ENCODE data around the gene OLFML2A.
"Not testable (repeated sequence)": the region's sequence is repeated elsewhere in the genome, so short reads cannot be mapped to it uniquely, and the experiment has no call there.

Gene OLFML2A

GRCh38 chr9:124771867-124772679 lies 4.9 kb upstream of the OLFML2A start:
- H3K27ac ChIP-seq = peak overlapping the region; percentile 79
- POLR2A ChIA-PET (ENCODE audit: low non-redundant PET) = interaction anchor here (0.6 to 2.1 kb wide), 2 partner anchors 81 to 564 kb away, joined by 3 to 13 read pairs; partner anchors contain the start of gene WDR38
- peak; percentile 99 for TF ChIP-seq CTCF (conservative IDR thresholded peaks at IDR 0.05; ENCODE audit: low read depth)
- CTCF ChIA-PET = interaction anchor here (0.6 to 15.3 kb wide), 36 partner anchors 8 to 1720 kb away, joined by 3 to 761 read pairs (median 5); partner anchors contain the start of genes ARPC5L, RPL35, SCAI and WDR38
- DNase-seq (ENCODE audit: low spot score) = peak; percentile 91

- 0 out of 2 replicates have a peak overlapping the region, but pooled peaks have one; percentile 0 for H3K27ac ChIP-seq
- DNase-seq (ENCODE audit: low spot score); POLR2A ChIA-PET (ENCODE audit: low non-redundant PET): not testable (repeated sequence)
- CTCF ChIA-PET = interaction anchor here (0.6 to 15.3 kb wide), 11 partner anchors 25 to 221 kb away, joined by 3 to 761 read pairs (median 11); partner anchors contain the start of genes ARPC5L, RPL35 and WDR38
Observed at GRCh38 chr9:124772877-124773276, 4.1 kb upstream of the OLFML2A start.

GRCh38 chr9:124773473-124774128 lies 3.3 kb upstream of the OLFML2A start:
- CTCF ChIA-PET = interaction anchor here (0.6 to 15.3 kb wide), 12 partner anchors 9 to 256 kb away, joined by 3 to 761 read pairs (median 5); partner anchors contain the start of gene WDR38
- no peak for TF ChIP-seq CTCF (conservative IDR thresholded peaks at IDR 0.05; ENCODE audit: low read depth)
- POLR2A ChIA-PET (ENCODE audit: low non-redundant PET) = no interaction called here
- no peak for DNase-seq (ENCODE audit: low spot score)
- no peak overlapping the region for H3K27ac ChIP-seq

- TF ChIP-seq CTCF (conservative IDR thresholded peaks at IDR 0.05; ENCODE audit: low read depth) = peak; percentile 98
- DNase-seq (ENCODE audit: low spot score) = peak; percentile 88
- peak overlapping the region; percentile 44 for H3K27ac ChIP-seq
- CTCF ChIA-PET = interaction anchor here (0.6 to 15.3 kb wide), 15 partner anchors 8 to 373 kb away, joined by 3 to 761 read pairs (median 5); partner anchors contain the start of gene WDR38
- POLR2A ChIA-PET (ENCODE audit: low non-redundant PET) = interaction anchor here (0.6 to 0.7 kb wide), 2 partner anchors 76 to 78 kb away, joined by 3 to 5 read pairs; no protein-coding TSS in a partner anchor
Observed at GRCh38 chr9:124774129-124774978, 2.6 kb upstream of the OLFML2A start.

GRCh38 chr9:124776618-124776953 lies 347 bp upstream of the OLFML2A start:
- no peak for DNase-seq (ENCODE audit: low spot score)
- CTCF ChIA-PET = interaction anchor here (0.5 to 15.3 kb wide), 8 partner anchors 20 to 980 kb away, joined by 3 to 761 read pairs (median 4); partner anchors contain the start of gene WDR38
- no peak for TF ChIP-seq CTCF (conservative IDR thresholded peaks at IDR 0.05; ENCODE audit: low read depth)
- POLR2A ChIA-PET (ENCODE audit: low non-redundant PET) = interaction anchor here (0.5 to 2.0 kb wide), 4 partner anchors 47 to 82 kb away, joined by 5 to 9 read pairs (median 8); partner anchors contain the start of gene WDR38
- peak overlapping the region; percentile 90 for H3K27ac ChIP-seq

GRCh38 chr9:124778575-124779367 lies 1.8 kb downstream of the OLFML2A start:
- H3K27ac ChIP-seq = peak overlapping the region; percentile 90
- POLR2A ChIA-PET (ENCODE audit: low non-redundant PET) = interaction anchor here (0.9 to 1.6 kb wide), 3 partner anchors 11 to 82 kb away, joined by 3 to 8 read pairs (median 4); no protein-coding TSS in a partner anchor

More at GRCh38 chr9:124778575-124779367, 1.8 kb downstream of the OLFML2A start:
- CTCF ChIA-PET = interaction anchor here (0.6 to 15.3 kb wide), 7 partner anchors 7 to 79 kb away, joined by 3 to 761 read pairs (median 4); partner anchors contain the start of genes NR6A1 and WDR38
- no peak for TF ChIP-seq CTCF (conservative IDR thresholded peaks at IDR 0.05; ENCODE audit: low read depth)
- no peak for DNase-seq (ENCODE audit: low spot score)

Data from RWPE1 (cell line).